ENCODE data around the gene ZNF628.
"Not testable (repeated sequence)": the region's sequence is repeated elsewhere in the genome, so short reads cannot be mapped to it uniquely, and the experiment has no call there.

ZNF628 gene

GRCh38 chr19:55476100-55476775 lies at the start of gene ZNF628:
Gene ZNF628 (plus strand): TSS chr19:55476617. CDS start chr19:55479911, 3,294 bp downstream.
- peak; percentile 94 for DNase-seq

GRCh38 chr19:55431183-55431582 lies 45.2 kb upstream of the ZNF628 start:
- DNase-seq: no peak

- no peak for DNase-seq
These were observed 44.0 kb upstream of the ZNF628 start for GRCh38 chr19:55432241-55432959.

- DNase-seq: no peak
These were observed 43.1 kb upstream of the ZNF628 start for GRCh38 chr19:55433292-55433691.

GRCh38 chr19:55434356-55434919 lies 42.0 kb upstream of the ZNF628 start:
- DNase-seq: no peak

- DNase-seq: no peak
These were observed 41.4 kb upstream of the ZNF628 start for GRCh38 chr19:55435020-55435419.

- DNase-seq: no peak
These were observed 39.6 kb upstream of the ZNF628 start for GRCh38 chr19:55436847-55437246.

GRCh38 chr19:55437410-55437809 lies 39.0 kb upstream of the ZNF628 start:
- DNase-seq: peak; percentile 56

GRCh38 chr19:55439052-55439451 lies 37.4 kb upstream of the ZNF628 start:
- no peak for DNase-seq

GRCh38 chr19:55440411-55441105 lies 35.9 kb upstream of the ZNF628 start:
- DNase-seq: no peak

- no peak for DNase-seq
These were observed 35.1 kb upstream of the ZNF628 start for GRCh38 chr19:55441319-55441691.

- DNase-seq: peak; percentile 48
These were observed 34.6 kb upstream of the ZNF628 start for GRCh38 chr19:55441692-55442321.

- DNase-seq: no peak
These were observed 34.0 kb upstream of the ZNF628 start for GRCh38 chr19:55442372-55442961.

- peak; percentile 50 for DNase-seq
These were observed 33.2 kb upstream of the ZNF628 start, which contains the start of gene SHISA7 for GRCh38 chr19:55443045-55443823. Gene SHISA7 (minus strand): TSS chr19:55443300. CDS start chr19:55442863, 437 bp downstream.

GRCh38 chr19:55443824-55444480 lies 32.5 kb upstream of the ZNF628 start:
- DNase-seq: no peak

GRCh38 chr19:55444646-55445045 lies 31.8 kb upstream of the ZNF628 start:
- no peak for DNase-seq

GRCh38 chr19:55446060-55446459 lies 30.4 kb upstream of the ZNF628 start:
- DNase-seq: peak; percentile 42

GRCh38 chr19:55447421-55448174 lies 28.8 kb upstream of the ZNF628 start:
- DNase-seq: peak; percentile 83

GRCh38 chr19:55448175-55448490 lies 28.3 kb upstream of the ZNF628 start:
- DNase-seq: not testable (repeated sequence)

GRCh38 chr19:55449469-55449868 lies 26.9 kb upstream of the ZNF628 start:
- DNase-seq: no peak
